ENCODE data around the gene VSNL1. TPM values are rescaled to one million over a fixed set of nuclear protein-coding genes. Genes with fewer than 3 reads are reported as not detected.
A peak's percentile ranks its signal among the peaks of the same experiment; 100 is the strongest.

VSNL1 gene
- total RNA-seq, 1 donor from 2014 or later: 2.1 TPM

- Mint-ChIP-seq H3K4me3 (no peak overlapping the region), H3K27me3 (ENCODE audit: low read depth) (no peaks in the 10 kb centered on the region), H3K36me3 (ENCODE audit: low read depth) (peaks cover 3% of the 10 kb centered on the region), H3K27ac (ENCODE audit: unreplicated experiment) (peak overlapping the region; percentile 43), H3K4me1 (peaks cover 13% of the 10 kb centered on the region), H3K9me3 (no peaks in the 10 kb centered on the region)
- TF ChIP-seq CTCF (conservative IDR thresholded peaks at IDR 0.05): no peak
- DNase-seq (ENCODE audit: low read depth, low spot score): no peak
These were observed 96.8 kb downstream of the VSNL1 start for GRCh38 chr2:17637131-17637906.

GRCh38 chr2:17638196-17638743 lies 97.8 kb downstream of the VSNL1 start:
- no peak for TF ChIP-seq CTCF (conservative IDR thresholded peaks at IDR 0.05)

GRCh38 chr2:17640406-17640805 lies 99.9 kb downstream of the VSNL1 start:
- Mint-ChIP-seq H3K27ac (ENCODE audit: unreplicated experiment) (no peak overlapping the region), H3K4me1 (peaks cover 13% of the 10 kb centered on the region), H3K36me3 (ENCODE audit: low read depth) (peaks cover 6% of the 10 kb centered on the region), H3K4me3 (no peak overlapping the region), H3K27me3 (ENCODE audit: low read depth) (no peaks in the 10 kb centered on the region), H3K9me3 (no peaks in the 10 kb centered on the region)
- no peak for DNase-seq (ENCODE audit: low read depth, low spot score)
- TF ChIP-seq CTCF (conservative IDR thresholded peaks at IDR 0.05): no peak

More at GRCh38 chr2:17638196-17638743, 97.8 kb downstream of the VSNL1 start:
- no peak for DNase-seq (ENCODE audit: low read depth, low spot score)
- Mint-ChIP-seq H3K27me3 (ENCODE audit: low read depth) (no peaks in the 10 kb centered on the region), H3K27ac (ENCODE audit: unreplicated experiment) (peak overlapping the region; percentile 57), H3K36me3 (ENCODE audit: low read depth) (peaks cover 5% of the 10 kb centered on the region), H3K9me3 (no peaks in the 10 kb centered on the region), H3K4me3 (no peak overlapping the region), H3K4me1 (peaks cover 13% of the 10 kb centered on the region)

- Mint-ChIP-seq H3K9me3 (no peaks in the 10 kb centered on the region), H3K36me3 (ENCODE audit: low read depth) (peaks cover 6% of the 10 kb centered on the region), H3K4me1 (peaks cover 8% of the 10 kb centered on the region), H3K27ac (ENCODE audit: unreplicated experiment) (peak overlapping the region; percentile 88), H3K4me3 (no peak overlapping the region), H3K27me3 (ENCODE audit: low read depth) (no peaks in the 10 kb centered on the region)
- no peak for TF ChIP-seq CTCF (conservative IDR thresholded peaks at IDR 0.05)
- no peak for DNase-seq (ENCODE audit: low read depth, low spot score)
These were observed 102.6 kb downstream of the VSNL1 start for GRCh38 chr2:17643031-17643615.

GRCh38 chr2:17644997-17645720 lies 104.7 kb downstream of the VSNL1 start:
- Mint-ChIP-seq H3K4me1 (peaks cover 8% of the 10 kb centered on the region), H3K36me3 (ENCODE audit: low read depth) (peaks cover 6% of the 10 kb centered on the region), H3K27me3 (ENCODE audit: low read depth) (no peaks in the 10 kb centered on the region), H3K4me3 (no peak overlapping the region), H3K9me3 (no peaks in the 10 kb centered on the region), H3K27ac (ENCODE audit: unreplicated experiment) (peak overlapping the region; percentile 28)
- no peak for TF ChIP-seq CTCF (conservative IDR thresholded peaks at IDR 0.05)
- no peak for DNase-seq (ENCODE audit: low read depth, low spot score)
